Fibroblast of lung (primary cell): Measurements from ENCODE around the gene ITGAL. TPM values are rescaled to one million over a fixed set of nuclear protein-coding genes. Genes with fewer than 3 reads are reported as not detected.

Source experiments
- DNase-seq, 2 donors: peaks; one replicate each; pipeline versions ENCODE4 v3.0.0 to v3.0.0-alpha.2; 2010; ENCODE audit warnings: low read depth in 2 of 2
- H2AFZ ChIP-seq: 2 replicates; pipeline ENCODE4 v1.5.1; 2012; ENCODE audit warnings: low read length, control low read depth, inconsistent platforms
- H3K27ac ChIP-seq: 2 replicates; pipeline ENCODE4 v1.5.1; 2011; ENCODE audit warnings: low read length, control low read depth; ENCODE audit not compliant: insufficient read depth
- H3K27me3 ChIP-seq: 2 replicates; pipeline ENCODE4 v1.5.1; 2011; ENCODE audit warnings: mild to moderate bottlenecking, low read length; ENCODE audit not compliant: control insufficient read depth, insufficient read depth
- H3K36me3 ChIP-seq: 2 replicates; pipeline ENCODE4 v1.5.1; 2011; ENCODE audit warnings: low read length; ENCODE audit not compliant: control insufficient read depth, insufficient read depth
- H3K4me1 ChIP-seq: 2 replicates; pipeline ENCODE4 v1.5.1; 2011; ENCODE audit warnings: low read length; ENCODE audit not compliant: control insufficient read depth, insufficient read depth; ENCODE audit errors: extremely low read depth
- H3K4me2 ChIP-seq: 2 replicates; pipeline ENCODE4 v1.5.1; 2011; ENCODE audit warnings: low read length, control low read depth; ENCODE audit not compliant: insufficient read depth; ENCODE audit errors: extremely low read depth
- H3K4me3 ChIP-seq, 4 experiments: fragments of 200-600 bp in 1 of 4; sonication (generic) in 1 of 4; replicated peaks in 1 of 4; 2 replicates each; pipeline ENCODE4 v1.5.1; 2011 to 2016; ENCODE audit warnings: low read length in 4 of 4, low read depth in 3 of 4, mild to moderate bottlenecking in 3 of 4, control low read depth in 2 of 4, inconsistent platforms in 1 of 4, mixed read lengths in 1 of 4; ENCODE audit not compliant: insufficient read depth in 1 of 4; ENCODE audit errors: control extremely low read depth in 1 of 4
- H3K79me2 ChIP-seq: 2 replicates; pipeline ENCODE4 v1.5.1; 2012; ENCODE audit warnings: mild to moderate bottlenecking, low read length, inconsistent platforms; ENCODE audit not compliant: control insufficient read depth, insufficient read depth
- H3K9ac ChIP-seq: 2 replicates; pipeline ENCODE4 v1.5.1; 2011; ENCODE audit warnings: mild to moderate bottlenecking, low read length, control low read depth; ENCODE audit not compliant: insufficient read depth
- H3K9me3 ChIP-seq: 2 replicates; pipeline ENCODE4 v1.5.1; 2012; ENCODE audit warnings: low read depth, low read length; ENCODE audit not compliant: control insufficient read depth, insufficient read depth
- H4K20me1 ChIP-seq: 2 replicates; pipeline ENCODE4 v1.5.1; 2011; ENCODE audit warnings: low read length; ENCODE audit not compliant: control insufficient read depth, insufficient read depth; ENCODE audit errors: extremely low read depth
- EZH2 ChIP-seq: IDR thresholded peaks from 2 replicates; pipeline ENCODE4 v1.5.1; 2012; ENCODE audit warnings: low read length, control low read depth, mild to moderate bottlenecking; ENCODE audit errors: missing control alignments
- polyA plus RNA-seq, 2 donors: library from polyadenylated mRNA; depleted of rRNA in 1 of 2; stranded (reverse) in 1 of 2; unstranded in 1 of 2; fragments of >200 nt; gene quantifications; 2 replicates each; pipeline ENCODE4 v1.2.1, GENCODE V29; 2011 to 2012; ENCODE audit warnings: missing spikeins in 1 of 2
- total RNA-seq: library from RNA; depleted of rRNA; stranded (reverse); fragments of >200 nt; gene quantifications from 2 replicates; pipeline ENCODE4 v1.2.1, GENCODE V29; 2014
- TF ChIP-seq, protein P1 (sequence below), 2 donors: IDR thresholded peaks in 1 of 2; conservative IDR thresholded peaks in 1 of 2; 1 replicate in 1 of 2; 2 replicates in 1 of 2; pipeline ENCODE4 v1.5.1; 2011 to 2012; ENCODE audit warnings: low read length in 2 of 2, control low read depth in 1 of 2, inconsistent platforms in 1 of 2, low read depth in 1 of 2, mild to moderate bottlenecking in 1 of 2

ITGAL gene
- total and polyA plus RNA-seq, 2 donors (not counting 1 experiment from before 2014, with no cell fraction given) = not detected

DNA sequence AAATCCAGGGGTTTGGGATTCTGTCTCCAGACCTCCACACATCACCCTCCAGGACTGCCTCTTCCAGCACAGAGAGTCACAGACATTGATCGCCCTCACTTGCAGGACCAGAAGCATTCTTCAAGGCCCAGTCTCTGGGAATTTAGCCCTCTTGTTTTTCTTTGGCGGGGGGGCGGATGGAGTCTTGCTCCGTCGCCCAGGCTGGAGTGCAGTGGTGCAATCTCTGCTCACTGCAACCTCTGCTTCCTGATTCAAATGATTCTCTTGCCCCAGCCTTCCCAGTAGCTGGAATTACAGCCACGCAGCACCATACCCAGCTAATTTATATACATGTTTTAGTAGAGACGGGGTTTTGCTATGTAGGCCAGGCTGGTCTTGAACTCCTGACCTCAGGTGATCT is 8.5 kb upstream of the ITGAL start:
- H3K4me3 ChIP-seq = no peak overlapping the region
- no peaks in the 10 kb centered on the region for H4K20me1 ChIP-seq
- DNase-seq = no peak
- TF ChIP-seq EZH2 = no peak
- TF ChIP-seq, protein P1, sequence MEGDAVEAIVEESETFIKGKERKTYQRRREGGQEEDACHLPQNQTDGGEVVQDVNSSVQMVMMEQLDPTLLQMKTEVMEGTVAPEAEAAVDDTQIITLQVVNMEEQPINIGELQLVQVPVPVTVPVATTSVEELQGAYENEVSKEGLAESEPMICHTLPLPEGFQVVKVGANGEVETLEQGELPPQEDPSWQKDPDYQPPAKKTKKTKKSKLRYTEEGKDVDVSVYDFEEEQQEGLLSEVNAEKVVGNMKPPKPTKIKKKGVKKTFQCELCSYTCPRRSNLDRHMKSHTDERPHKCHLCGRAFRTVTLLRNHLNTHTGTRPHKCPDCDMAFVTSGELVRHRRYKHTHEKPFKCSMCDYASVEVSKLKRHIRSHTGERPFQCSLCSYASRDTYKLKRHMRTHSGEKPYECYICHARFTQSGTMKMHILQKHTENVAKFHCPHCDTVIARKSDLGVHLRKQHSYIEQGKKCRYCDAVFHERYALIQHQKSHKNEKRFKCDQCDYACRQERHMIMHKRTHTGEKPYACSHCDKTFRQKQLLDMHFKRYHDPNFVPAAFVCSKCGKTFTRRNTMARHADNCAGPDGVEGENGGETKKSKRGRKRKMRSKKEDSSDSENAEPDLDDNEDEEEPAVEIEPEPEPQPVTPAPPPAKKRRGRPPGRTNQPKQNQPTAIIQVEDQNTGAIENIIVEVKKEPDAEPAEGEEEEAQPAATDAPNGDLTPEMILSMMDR (conservative IDR thresholded peaks at IDR 0.05 in 1 of 2, IDR thresholded peaks at IDR 0.05 in 1 of 2; ENCODE audit: low read depth in 1 of 2, low read length in 2 of 2) = no peak
- no peak overlapping the region for H3K27ac ChIP-seq
- H3K4me2 ChIP-seq = no peak overlapping the region
- no peaks in the 10 kb centered on the region for H3K9me3 ChIP-seq
- no peak overlapping the region for H3K9ac ChIP-seq
- no peaks in the 10 kb centered on the region for H3K36me3 ChIP-seq
- no peaks in the 10 kb centered on the region for H3K79me2 ChIP-seq
- no peaks in the 10 kb centered on the region for H3K4me1 ChIP-seq
- H3K27me3 ChIP-seq = no peaks in the 10 kb centered on the region
- no peak overlapping the region for H2AFZ ChIP-seq

- Histone ChIP-seq H3K9ac (no peak overlapping the region), H3K4me3 (no peak overlapping the region), H2AFZ (no peak overlapping the region), H3K9me3 (no peaks in the 10 kb centered on the region), H3K27ac (no peak overlapping the region), H4K20me1 (no peaks in the 10 kb centered on the region), H3K79me2 (no peaks in the 10 kb centered on the region), H3K4me2 (no peak overlapping the region), H3K4me1 (no peaks in the 10 kb centered on the region), H3K27me3 (peaks cover 18% of the 10 kb centered on the region), H3K36me3 (no peaks in the 10 kb centered on the region)
- no peak for TF ChIP-seq EZH2
- TF ChIP-seq, protein P1 (conservative IDR thresholded peaks at IDR 0.05 in 1 of 2, IDR thresholded peaks at IDR 0.05 in 1 of 2; ENCODE audit: low read depth in 1 of 2, low read length in 2 of 2) = no peak
- no peak for DNase-seq
Observed at GRCh38 chr16:30470170-30470512, 2.4 kb upstream of the ITGAL start.

DNA sequence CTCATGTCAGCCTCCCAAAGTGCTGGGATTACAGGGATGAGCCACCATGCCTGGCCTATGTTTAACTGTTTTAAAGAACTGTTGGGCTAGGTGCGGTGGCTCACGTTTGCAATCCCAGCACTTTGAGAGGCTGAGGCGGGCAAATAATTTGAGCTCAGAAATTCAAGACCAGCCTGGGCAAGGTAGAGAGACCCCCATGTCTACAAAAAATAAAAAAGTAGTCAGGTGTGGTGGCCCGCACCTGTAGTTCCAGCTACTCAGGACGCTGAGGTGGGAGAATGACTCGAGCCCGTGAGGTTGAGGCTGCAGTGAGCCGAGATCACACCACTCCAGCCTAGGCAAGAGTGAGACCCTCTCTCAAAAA is 1.9 kb upstream of the ITGAL start:
- Histone ChIP-seq H3K4me3 (no peak overlapping the region), H3K4me1 (no peaks in the 10 kb centered on the region), H3K9ac (no peak overlapping the region), H3K9me3 (no peaks in the 10 kb centered on the region), H3K27ac (no peak overlapping the region), H3K79me2 (no peaks in the 10 kb centered on the region), H4K20me1 (no peaks in the 10 kb centered on the region), H3K4me2 (no peak overlapping the region), H3K27me3 (peaks cover 21% of the 10 kb centered on the region), H2AFZ (no peak overlapping the region), H3K36me3 (no peaks in the 10 kb centered on the region)
- DNase-seq = no peak
- no peak for TF ChIP-seq EZH2
- TF ChIP-seq, protein P1 (conservative IDR thresholded peaks at IDR 0.05 in 1 of 2, IDR thresholded peaks at IDR 0.05 in 1 of 2; ENCODE audit: low read depth in 1 of 2, low read length in 2 of 2) = no peak
